ENCODE measurements around the gene MSMO1.
"Not testable (repeated sequence)": the region's sequence is repeated elsewhere in the genome, so short reads cannot be mapped to it uniquely, and the experiment has no call there.

The MSMO1 gene

DNA sequence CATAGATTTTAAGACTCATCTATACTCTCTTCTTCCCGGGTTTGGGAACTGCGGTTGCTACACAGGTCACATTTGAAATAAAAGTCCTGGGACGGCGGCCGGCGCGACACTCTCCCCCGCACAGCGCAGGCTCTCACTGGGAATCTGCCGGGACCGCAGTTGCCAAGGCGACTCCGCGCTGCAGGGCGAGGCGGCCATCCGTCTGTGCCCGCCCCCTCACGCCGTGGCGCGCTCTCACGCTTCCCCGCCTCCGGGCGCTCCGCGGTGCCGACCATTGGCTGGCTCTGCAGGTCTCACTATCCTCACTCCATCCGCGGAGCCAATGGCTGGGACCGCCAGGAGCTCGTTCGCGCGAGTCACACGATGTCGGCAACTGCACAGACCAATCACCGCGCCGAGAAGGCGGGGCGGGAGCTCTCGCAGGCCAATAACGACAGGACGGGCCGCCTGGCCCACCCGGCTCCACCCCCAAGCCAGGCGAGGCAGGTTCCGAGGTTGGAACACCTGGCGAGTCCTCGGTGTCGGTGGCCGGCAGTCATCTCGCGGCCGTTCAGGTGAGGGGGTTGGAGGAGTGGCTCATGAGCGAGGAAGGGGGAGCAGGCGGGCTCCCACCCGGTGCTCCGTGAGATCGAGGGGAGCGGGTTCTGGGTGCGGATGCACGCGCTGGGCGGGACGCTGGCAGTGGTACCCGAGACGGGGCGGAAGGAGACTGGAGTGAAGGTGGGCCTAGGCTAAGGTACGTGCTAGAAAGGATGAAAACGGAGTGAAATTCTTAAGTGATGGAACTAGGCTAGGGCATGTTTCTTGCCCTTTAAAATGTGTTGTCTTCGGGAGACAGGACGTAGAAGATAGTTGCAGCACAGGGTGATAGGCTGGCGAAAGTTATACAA, at the start of gene MSMO1:
Gene MSMO1 (plus strand): TSS at position 459 of the 890 bp plus-strand sequence. CDS start 5,702 bp downstream, outside the sequence.
- in situ Hi-C loops (cut with HindIII; ENCODE audit: low sequenced_read_pairs), result no loop called here

DNA sequence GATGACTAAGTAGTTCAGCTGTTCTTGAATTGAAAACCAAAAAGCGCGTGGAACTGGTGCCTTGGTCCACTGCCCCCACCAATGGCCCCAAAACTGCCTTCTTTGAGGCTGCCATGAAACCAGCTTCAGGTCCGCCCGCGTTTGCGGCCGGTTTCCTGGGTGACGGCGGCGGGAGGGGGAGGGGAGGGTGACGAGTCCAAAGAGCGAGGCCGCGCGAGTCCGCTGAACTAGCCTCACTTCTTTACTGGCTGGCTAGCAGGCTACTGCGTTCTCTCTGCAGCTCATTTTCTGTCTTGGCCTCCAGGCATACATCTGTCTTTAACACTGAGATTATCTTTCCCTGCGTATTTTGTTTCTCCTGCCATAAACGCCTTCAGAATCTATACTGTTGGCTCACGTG, 47.9 kb upstream of the MSMO1 start:
- in situ Hi-C loops (cut with HindIII; ENCODE audit: low sequenced_read_pairs), result not testable (repeated sequence)

DNA sequence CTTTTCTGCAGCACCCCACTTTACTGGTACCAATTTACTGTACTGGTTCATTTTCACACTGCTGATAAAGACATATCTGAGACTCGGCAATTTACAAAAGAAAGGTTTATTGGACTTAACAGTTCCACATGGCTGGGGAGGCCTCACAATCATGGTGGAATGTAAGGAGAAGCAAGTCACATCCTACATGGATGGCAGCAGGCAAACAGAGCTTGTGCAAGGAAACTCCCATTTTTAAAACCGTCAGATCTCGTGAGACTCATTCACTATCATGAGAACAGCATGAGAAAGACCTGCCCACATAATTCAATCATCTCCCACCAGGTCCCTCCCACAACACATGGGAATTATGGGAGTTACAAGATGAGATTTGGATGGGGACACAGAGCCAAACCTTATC, 42.8 kb upstream of the MSMO1 start:
- in situ Hi-C loops (cut with HindIII; ENCODE audit: low sequenced_read_pairs), result not testable (repeated sequence)

DNA sequence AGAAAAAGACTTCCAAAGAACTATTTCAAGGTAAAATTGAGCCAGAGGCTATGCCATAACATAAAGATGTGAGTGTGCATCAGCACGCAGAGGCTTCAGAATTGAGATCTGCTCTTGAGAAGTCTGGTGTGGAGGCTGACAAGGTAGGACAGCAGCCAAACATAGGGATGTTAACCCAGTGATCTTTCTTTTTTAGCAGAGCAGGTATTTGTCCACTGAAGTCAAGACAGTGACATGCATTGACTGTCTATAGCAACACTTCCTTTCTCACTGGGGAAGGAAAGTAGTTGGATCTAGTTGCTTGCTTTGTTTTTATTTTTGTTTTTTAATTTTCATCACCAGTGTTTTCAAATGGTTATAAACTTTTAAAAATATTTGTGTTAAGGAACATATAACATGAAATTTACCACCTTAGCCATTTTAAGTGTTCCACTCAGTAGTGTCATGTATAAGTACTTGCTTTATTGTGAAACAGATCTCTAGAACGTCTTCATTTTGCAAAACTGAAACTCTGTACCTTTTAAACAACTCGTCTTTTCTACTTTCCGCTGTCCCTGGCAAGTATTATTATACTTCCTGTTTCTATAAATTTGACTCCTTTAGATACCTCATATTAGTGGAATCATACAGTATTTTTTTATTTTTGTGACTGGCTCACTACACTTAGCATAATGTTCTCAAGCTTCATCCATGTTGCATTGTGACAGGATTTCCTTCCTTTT, 40.7 kb upstream of the MSMO1 start:
- in situ Hi-C loops (cut with HindIII; ENCODE audit: low sequenced_read_pairs), result not testable (repeated sequence)

DNA sequence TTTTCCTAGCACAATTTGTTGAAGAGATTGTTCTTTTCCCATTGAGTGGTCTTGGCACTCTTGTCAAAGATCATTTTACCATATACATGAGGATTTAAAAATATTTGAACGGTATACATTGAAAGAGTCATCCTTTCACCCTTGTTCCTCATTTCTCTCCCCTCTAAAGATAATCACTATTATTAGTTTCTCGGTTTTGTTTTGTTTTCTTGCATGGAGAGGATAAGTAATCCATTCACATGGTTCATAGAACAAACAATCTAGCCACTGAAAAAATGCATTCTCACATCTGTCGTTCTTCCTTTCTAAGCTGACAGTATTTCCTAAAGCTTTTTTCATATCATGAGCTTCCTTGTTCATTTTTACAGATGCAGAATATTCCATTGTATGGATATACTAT, 39.2 kb upstream of the MSMO1 start:
- in situ Hi-C loops (cut with HindIII; ENCODE audit: low sequenced_read_pairs), result no loop called here

DNA sequence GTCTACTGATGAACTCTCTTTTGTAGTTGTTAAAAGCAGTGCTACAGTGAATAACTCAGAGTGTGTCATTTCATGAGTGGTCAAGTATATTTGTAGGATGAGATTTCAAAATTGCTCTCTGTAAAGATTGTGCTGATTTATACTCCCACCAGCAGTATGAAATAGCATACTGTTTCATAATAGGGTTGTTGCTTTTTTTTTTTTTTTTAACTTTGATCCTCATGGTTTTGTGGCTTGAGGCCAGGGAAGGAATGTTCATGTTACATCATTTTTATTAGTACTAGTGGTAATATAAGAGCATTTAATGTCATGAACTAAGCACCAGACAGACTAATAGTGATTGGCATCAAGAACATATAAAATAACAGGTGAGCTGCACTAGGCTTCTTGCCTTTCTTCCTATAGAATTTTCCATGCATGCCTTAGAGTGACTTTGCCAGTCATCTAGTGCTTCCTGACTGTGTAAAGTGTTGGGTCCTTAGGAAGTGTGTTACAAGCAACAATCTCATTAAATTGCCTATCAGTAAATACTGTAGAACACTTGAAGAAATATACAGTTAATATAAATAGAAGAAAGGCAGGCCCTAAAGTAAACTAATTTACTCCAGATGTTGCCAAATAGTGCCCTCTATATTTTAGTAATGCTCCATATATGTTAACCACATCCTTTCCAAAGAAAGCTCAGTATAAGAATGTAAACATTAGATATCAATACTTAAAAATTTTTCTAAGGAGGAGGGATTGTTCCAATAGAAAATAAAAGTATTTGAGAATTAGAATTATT, 38.6 kb upstream of the MSMO1 start:
- in situ Hi-C loops (cut with HindIII; ENCODE audit: low sequenced_read_pairs), result no loop called here

DNA sequence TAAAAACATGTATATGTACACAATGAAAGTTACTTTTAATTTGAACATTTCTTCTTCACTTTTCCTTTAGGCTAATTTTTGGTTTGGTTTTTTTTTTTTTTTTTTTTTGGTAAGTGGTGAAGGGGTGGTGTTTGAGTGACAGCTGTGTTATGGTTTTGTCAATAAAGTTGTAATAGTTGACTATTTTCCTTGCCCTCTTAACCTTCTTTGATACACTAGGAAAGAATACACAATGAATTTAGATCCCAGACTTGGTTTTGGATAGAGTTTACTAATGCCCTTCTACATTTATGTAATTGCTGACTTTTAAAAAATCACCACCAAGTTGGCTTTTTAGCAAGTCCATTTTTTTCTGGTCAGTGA, 38.1 kb upstream of the MSMO1 start:
- in situ Hi-C loops (cut with HindIII; ENCODE audit: low sequenced_read_pairs), result no loop called here

DNA sequence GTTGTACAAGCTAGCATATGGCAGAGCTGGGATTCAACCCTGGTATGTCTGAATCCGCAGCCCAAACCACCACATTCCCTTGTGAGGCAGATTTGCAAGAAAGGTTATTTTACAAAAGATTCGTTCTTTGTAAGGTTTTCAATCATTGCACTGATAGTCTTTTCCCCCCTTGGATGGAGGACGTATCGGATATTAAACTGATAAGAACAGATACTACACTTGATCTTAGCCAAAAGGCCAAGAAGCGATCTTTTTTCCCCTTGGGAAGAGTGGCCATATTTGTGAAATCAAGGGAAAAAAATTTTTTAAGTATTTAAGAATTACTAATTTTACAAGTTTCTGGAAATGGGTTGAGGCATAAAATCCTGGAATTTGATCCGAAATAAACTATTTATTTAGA, 34.4 kb upstream of the MSMO1 start:
- in situ Hi-C loops (cut with HindIII; ENCODE audit: low sequenced_read_pairs), result no loop called here

DNA sequence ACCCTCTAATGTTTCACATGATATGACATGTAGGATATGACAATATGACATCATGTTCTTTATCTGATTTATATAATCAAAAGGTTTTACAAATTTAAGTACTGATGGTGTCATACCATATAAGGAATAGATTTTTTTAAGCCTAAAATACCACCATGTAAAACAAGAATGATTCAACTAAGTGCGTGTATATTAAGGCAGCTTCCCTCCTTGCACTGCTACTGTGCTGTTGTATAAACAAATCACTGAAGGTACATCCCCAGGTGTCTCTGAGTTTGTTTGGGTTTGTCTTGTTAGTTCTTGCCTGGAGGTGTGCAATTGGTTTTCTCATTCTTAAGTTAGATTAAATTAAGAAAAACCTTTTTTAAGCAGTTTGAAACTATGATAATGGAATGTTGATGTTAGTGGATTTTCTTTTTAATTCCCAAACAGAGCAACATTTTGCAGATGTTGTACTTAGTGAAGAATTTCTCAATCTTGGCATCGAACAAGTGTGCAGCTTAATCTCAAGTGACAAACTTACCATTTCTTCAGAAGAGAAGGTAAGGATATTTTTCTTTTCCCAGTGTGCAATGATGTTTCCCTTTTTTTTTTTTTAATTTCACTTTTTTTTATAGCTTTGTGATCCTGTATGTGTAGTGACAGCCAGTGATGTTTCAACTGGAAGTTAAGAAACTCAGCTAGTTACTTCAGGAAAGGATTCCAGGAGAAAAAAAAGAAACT, 33.4 kb upstream of the MSMO1 start:
- in situ Hi-C loops (cut with HindIII; ENCODE audit: low sequenced_read_pairs), result no loop called here

DNA sequence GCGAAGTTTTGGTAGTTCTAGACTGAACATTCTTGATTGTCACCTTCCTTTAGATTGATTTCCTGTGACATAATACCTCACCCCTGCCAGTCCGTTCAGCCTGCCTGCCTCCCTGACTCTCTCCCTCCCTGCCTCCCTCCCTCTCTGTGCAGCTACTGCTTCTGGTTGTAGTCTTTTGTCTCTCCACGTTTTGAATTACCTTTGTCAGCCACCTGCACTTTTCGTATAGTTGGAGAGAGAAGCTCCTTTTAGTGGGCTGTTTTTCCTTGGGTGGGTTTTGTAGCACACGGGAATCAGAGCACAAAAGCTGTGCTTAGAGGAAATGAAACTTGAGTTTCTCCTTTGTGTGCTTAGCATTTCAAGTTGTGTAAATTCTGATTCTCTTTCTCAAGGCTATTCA, 32.6 kb upstream of the MSMO1 start:
- in situ Hi-C loops (cut with HindIII; ENCODE audit: low sequenced_read_pairs), result no loop called here

DNA sequence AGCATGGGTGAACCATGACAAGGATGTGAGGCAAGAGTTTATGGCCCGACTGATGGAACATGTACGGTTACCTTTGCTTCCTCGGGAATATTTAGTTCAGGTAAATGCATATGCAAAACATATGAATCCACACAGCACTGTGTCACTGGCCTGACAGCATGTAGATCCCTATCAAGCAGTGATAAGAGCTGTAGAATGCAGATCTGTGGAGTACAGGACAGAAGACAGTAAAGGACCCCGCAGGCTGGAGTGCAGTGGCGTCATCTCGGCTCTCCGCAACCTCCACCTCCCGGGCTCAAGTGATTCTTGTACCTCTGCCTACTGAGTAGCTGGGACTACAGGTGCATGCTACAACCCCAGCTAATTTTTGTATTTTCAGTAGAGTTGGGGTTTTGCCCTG, 29.8 kb upstream of the MSMO1 start:
- in situ Hi-C loops (cut with HindIII; ENCODE audit: low sequenced_read_pairs), result no loop called here

DNA sequence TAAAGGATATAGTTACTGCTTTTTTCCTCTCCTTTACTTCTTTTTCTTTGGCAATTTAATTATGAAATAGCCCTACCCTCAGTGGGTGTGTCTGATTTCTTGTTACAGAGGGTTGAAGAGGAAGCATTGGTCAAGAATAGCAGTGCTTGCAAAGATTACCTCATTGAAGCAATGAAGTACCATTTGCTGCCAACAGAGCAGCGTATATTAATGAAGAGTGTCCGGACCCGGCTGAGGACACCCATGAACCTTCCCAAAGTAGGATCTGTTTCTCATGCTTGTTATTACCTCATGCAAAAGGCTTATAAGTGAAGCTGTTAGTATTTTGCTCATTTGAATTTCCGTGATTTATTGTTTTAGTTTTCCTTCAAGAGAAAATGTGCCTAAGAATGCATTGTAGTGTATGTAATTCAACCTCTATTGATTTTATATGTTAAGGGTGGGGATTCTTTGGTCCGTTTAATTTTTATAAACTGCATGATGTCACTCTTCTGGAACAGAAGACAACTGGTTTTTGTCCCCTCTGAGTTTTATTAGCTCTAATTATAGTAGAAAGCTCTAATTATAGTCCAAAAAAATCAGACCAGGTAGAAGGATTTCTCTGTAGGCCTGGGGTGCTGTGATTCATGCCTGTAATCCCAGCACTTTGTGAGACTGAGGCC, 27.9 kb upstream of the MSMO1 start:
- in situ Hi-C loops (cut with HindIII; ENCODE audit: low sequenced_read_pairs), result no loop called here

DNA sequence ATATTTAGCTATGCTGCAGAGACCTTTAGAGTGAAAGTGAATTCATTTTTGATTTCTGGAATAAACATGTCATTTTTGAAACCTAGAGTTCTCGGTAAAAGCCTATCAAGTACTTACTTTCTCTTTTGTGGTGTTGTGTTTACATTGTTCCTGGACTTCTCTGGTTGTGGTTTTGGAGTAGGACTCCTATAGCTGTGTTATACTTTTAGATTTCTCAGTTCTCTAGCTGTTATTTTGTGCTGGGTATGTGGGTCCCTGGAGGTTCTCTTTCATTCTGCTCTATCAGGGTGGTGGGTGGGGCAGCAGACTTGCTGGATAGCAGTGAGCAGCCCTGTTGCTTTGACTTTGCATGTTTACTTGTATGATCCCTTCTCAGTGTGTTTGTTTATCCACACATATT, 25.6 kb upstream of the MSMO1 start:
- in situ Hi-C loops (cut with HindIII; ENCODE audit: low sequenced_read_pairs), result no loop called here

DNA sequence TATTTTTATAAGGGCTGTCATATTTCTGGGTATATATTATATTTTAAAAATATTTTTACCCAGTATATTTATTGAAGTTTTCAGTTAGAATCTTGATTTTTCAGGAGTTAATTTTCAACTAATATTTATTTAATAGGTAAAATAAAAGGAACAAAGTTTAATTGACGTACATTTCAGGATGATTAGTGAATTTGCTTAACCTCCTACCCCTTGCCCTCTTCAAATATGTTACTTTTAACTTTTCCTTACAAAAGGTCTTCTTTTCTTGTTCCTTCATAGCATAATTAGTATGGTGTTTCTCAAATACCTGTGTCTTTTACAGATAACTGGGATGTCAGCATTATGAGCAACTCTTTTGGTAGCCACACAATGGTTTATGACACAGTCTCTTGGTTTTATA, 24.8 kb upstream of the MSMO1 start:
- in situ Hi-C loops (cut with HindIII; ENCODE audit: low sequenced_read_pairs), result no loop called here

DNA sequence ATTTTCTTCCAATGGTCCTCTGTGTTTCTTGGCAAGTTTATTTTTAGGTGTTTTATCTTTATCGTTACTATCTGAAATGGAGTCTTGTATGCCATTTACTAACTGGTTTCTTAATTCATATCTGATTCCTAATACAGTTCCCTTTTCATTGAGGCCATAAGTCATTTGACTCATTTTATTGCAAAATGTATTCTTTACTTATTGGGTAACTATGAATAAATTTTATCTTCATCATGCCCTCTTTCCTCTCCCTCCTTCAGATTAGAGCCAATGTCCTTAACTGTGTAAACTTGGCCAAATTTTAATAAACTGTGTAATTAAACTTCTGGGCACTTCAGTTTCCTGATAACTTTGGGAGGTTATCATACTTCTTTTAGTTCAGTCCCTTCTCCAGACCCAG, 19.3 kb upstream of the MSMO1 start:
- in situ Hi-C loops (cut with HindIII; ENCODE audit: low sequenced_read_pairs), result no loop called here

DNA sequence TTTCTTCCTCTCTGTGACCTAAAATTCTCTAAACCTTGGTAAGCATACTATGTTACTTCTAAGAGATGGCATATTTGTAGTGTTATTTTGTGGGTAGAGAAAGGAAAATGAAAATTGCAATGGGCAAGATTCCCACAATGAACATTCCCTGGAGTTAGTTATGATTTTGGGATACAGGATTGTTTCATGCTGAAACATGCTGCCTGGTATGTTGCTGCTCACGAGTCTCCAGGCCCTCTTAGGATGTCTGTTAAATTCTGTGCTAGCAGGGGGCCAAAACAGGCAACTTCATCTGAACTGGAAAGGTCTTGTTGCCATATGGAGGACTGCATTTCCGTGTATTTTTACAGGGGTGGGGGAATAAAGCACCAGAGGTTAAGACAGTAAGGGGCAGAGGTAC, 18.9 kb upstream of the MSMO1 start:
- in situ Hi-C loops (cut with HindIII; ENCODE audit: low sequenced_read_pairs), result no loop called here

DNA sequence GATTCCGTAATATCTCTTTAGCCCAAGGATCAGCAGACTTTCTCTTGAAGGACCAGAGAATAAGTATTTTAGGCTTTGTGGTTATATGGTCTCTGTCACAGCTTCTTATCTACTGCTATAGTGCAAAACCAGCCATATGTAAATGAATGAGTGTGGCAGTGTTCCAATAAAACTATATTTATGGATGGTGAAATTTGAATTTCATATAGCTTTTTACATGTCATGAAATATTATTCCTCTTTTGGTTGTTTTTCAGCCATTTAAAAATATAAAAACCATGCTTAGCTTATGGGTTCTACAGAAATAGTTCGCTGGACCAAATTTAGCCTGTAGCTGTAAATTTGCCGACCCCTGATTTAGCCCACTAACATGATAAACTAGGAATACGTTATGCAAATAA, 18.0 kb upstream of the MSMO1 start:
- in situ Hi-C loops (cut with HindIII; ENCODE audit: low sequenced_read_pairs), result no loop called here

DNA sequence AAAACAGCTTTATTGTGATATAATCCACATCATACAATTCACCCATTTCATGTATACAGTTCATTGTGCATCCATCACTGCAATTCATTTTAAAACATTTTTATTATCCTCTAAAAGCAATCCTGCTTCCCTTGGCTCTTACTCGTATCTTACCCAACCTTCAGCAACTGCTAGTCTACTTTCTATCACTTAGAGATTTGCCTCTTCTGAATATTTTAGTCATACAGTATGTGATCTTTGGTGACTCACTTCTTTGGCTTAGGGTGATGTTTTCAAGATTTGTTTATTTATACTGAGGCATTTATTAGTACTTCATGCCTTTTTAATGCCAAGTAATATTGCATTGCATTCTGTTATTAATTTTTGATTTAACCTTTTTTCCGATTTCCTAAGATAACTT, 15.0 kb upstream of the MSMO1 start:
- in situ Hi-C loops (cut with HindIII; ENCODE audit: low sequenced_read_pairs), result no loop called here

DNA sequence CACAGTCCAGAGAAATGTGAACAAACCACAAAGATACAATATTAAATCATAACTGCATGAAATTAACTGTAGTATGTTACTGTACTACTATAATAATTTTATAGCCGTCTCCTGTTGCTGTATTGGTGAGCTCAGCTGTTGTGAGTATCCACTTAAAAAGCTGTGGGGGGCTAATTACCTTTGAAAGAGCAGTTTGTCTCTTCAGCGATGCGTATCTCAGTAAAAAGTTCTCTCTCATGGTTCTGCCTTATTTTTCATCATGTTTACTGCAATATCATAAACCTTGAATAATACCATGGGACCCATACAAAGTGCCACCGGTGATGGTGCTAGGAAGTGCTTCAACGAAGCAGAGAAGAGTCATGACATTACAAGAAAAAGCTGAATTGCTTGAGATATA, 8.4 kb upstream of the MSMO1 start:
- in situ Hi-C loops (cut with HindIII; ENCODE audit: low sequenced_read_pairs), result no loop called here

DNA sequence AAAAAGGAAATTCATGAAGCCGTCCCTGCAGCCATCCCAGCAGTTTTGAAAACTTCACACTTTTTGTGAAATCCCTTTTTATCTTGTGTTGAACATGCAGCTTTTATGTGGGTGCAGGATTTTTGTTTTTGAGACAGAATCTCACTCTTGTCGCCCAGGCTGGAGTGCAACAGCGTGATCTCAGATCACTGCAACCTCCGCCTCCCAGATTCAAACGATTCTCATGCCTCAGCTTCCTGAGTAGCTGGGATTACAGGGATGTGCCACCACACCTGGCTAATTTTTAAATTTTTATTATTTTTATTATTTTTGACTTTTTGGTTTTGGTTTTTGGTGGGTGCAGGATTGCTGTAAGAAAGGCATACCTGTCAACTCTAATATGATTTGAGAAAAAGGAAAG, 8.0 kb upstream of the MSMO1 start:
- in situ Hi-C loops (cut with HindIII; ENCODE audit: low sequenced_read_pairs), result no loop called here
